ENCODE measurements around the gene CDV3. TPM values are rescaled to one million over a fixed set of nuclear protein-coding genes. Genes with fewer than 3 reads are reported as not detected.

The CDV3 gene
- total and polyA plus RNA-seq, 9 of the 15 experiments (the other 6 are each of a cell fraction or from before 2014, with no cell fraction given) = 72.3 to 273 (median 116) TPM

DNA sequence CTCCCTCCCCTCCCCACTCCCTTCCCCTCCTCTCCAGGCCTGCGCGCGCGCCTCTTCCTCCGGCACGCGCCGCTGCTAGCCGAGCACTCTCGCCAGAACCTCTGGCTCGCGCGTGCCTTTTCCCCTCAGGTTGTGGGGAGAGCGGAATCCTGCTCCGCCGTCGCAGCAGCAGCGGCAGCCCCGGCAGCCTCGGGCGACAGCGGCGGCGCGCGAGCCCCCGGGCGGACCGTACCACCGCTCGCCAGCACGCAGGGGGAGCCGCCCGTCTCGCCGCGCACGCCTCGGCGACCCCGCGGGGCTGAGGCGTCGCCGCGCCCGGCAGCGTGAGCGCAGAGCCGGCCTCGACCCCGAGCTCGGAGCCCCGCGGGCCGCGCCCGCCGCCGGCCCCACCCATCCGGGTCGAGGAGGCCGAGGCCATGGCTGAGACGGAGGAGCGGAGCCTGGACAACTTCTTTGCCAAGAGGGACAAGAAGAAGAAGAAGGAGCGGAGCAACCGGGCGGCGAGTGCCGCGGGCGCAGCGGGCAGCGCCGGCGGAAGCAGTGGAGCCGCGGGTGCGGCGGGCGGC is at the start of gene CDV3 (continued):
- TF ChIP-seq ZNF217 (CRISPR knock-in tag; IDR thresholded peaks at IDR 0.05) (no peak), MTA3 (IDR thresholded peaks at IDR 0.05; ENCODE audit: borderline replicate concordance) (0 out of 2 replicates have a peak, but pooled peaks have one; percentile 12), ZZZ3 (IDR thresholded peaks at IDR 0.05) (no peak), ZNF76 (CRISPR knock-in tag; IDR thresholded peaks at IDR 0.05; ENCODE audit: borderline replicate concordance) (no peak), PCBP1 (IDR thresholded peaks at IDR 0.05; ENCODE audit: low read depth, low read length, poor library complexity, severe bottlenecking) (peak; percentile 68), ZNF239 (CRISPR knock-in tag; IDR thresholded peaks at IDR 0.05) (no peak), TSC22D4 (tag; IDR thresholded peaks at IDR 0.05) (no peak), RB1 (IDR thresholded peaks at IDR 0.05; ENCODE audit: low read depth) (peak; percentile 52; the same call in 1 of the 2 replicates), MXI1 (IDR thresholded peaks at IDR 0.05; ENCODE audit: low read depth, low read length) (no peak), ZNF561 (CRISPR knock-in tag; conservative IDR thresholded peaks at IDR 0.05) (no peak), TGIF2 (CRISPR knock-in tag; IDR thresholded peaks at IDR 0.05) (no peak)
- TF ChIP-seq, protein P1, sequence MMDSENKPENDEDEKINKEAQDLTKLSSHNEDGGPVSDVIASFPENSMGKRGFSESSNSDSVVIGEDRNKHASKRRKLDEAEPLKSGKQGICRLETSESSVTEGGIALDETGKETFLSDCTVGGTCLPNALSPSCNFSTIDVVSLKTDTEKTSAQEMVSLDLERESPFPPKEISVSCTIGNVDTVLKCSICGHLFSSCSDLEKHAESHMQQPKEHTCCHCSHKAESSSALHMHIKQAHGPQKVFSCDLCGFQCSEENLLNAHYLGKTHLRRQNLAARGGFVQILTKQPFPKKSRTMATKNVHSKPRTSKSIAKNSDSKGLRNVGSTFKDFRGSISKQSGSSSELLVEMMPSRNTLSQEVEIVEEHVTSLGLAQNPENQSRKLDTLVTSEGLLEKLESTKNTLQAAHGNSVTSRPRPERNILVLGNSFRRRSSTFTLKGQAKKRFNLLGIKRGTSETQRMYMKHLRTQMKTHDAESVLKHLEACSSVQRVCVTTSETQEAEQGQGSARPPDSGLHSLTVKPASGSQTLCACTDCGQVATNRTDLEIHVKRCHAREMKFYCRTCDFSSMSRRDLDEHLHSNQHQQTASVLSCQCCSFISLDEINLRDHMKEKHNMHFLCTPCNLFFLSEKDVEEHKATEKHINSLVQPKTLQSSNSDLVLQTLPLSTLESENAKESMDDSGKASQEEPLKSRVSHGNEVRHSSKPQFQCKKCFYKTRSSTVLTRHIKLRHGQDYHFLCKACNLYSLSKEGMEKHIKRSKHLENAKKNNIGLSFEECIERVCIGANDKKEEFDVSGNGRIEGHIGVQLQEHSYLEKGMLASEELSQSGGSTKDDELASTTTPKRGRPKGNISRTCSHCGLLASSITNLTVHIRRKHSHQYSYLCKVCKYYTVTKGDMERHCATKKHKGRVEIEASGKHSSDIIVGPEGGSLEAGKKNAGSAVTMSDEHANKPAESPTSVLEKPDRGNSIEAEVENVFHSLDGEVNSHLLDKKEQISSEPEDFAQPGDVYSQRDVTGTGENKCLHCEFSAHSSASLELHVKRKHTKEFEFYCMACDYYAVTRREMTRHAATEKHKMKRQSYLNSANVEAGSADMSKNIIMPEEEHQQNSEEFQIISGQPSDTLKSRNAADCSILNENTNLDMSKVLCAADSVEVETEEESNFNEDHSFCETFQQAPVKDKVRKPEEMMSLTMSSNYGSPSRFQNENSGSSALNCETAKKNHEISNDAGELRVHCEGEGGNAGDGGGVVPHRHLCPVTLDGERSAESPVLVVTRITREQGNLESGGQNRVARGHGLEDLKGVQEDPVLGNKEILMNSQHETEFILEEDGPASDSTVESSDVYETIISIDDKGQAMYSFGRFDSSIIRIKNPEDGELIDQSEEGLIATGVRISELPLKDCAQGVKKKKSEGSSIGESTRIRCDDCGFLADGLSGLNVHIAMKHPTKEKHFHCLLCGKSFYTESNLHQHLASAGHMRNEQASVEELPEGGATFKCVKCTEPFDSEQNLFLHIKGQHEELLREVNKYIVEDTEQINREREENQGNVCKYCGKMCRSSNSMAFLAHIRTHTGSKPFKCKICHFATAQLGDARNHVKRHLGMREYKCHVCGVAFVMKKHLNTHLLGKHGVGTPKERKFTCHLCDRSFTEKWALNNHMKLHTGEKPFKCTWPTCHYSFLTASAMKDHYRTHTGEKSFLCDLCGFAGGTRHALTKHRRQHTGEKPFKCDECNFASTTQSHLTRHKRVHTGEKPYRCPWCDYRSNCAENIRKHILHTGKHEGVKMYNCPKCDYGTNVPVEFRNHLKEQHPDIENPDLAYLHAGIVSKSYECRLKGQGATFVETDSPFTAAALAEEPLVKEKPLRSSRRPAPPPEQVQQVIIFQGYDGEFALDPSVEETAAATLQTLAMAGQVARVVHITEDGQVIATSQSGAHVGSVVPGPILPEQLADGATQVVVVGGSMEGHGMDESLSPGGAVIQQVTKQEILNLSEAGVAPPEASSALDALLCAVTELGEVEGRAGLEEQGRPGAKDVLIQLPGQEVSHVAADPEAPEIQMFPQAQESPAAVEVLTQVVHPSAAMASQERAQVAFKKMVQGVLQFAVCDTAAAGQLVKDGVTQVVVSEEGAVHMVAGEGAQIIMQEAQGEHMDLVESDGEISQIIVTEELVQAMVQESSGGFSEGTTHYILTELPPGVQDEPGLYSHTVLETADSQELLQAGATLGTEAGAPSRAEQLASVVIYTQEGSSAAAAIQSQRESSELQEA (IDR thresholded peaks at IDR 0.05; ENCODE audit: low read depth) = no peak
